Mesenchymal stem cell (in vitro differentiated cells and primary cell): ENCODE results near the gene WASL.

Experiments
- DNase-seq: peaks from one replicate; pipeline ENCODE4 v3.0.0-alpha.2; 2013
- H2AFZ ChIP-seq: one replicate; pipeline ENCODE4 v1.6.1; 2013; ENCODE audit warnings: low read depth, mild to moderate bottlenecking, control low read depth, inconsistent platforms, low read length, moderate library complexity
- H2AK5ac ChIP-seq: 2 replicates; pipeline ENCODE4 v1.6.1; 2013; ENCODE audit warnings: low read length, moderate library complexity, mild to moderate bottlenecking, inconsistent platforms; ENCODE audit not compliant: severe bottlenecking
- H2BK120ac ChIP-seq: one replicate; pipeline ENCODE4 v1.6.1; 2013; ENCODE audit warnings: low read depth, mild to moderate bottlenecking, inconsistent platforms, low read length, moderate library complexity
- H2BK12ac ChIP-seq, 2 experiments: one replicate each; pipeline ENCODE4 v1.6.1; 2013; ENCODE audit warnings: inconsistent platforms in 2 of 2, low read length in 2 of 2, mild to moderate bottlenecking in 2 of 2, moderate library complexity in 2 of 2, control low read depth in 1 of 2
- H2BK15ac ChIP-seq: one replicate; pipeline ENCODE4 v1.6.1; 2013; ENCODE audit warnings: mild to moderate bottlenecking, low read depth, inconsistent platforms; ENCODE audit not compliant: poor library complexity, severe bottlenecking
- H2BK5ac ChIP-seq: 2 replicates; pipeline ENCODE4 v1.6.1; 2013; ENCODE audit warnings: low read depth, mild to moderate bottlenecking, low read length, control low read depth, inconsistent platforms; ENCODE audit not compliant: poor library complexity, severe bottlenecking
- H3K14ac ChIP-seq, 2 experiments: one replicate each; pipeline ENCODE4 v1.6.1; 2013; ENCODE audit warnings: inconsistent platforms in 2 of 2, low read length in 2 of 2, control low read depth in 1 of 2, mild to moderate bottlenecking in 1 of 2, moderate library complexity in 1 of 2
- H3K18ac ChIP-seq, 2 experiments: one replicate each; pipeline ENCODE4 v1.6.1; 2013; ENCODE audit warnings: inconsistent platforms in 2 of 2, low read length in 2 of 2, control low read depth in 1 of 2, low read depth in 1 of 2, mild to moderate bottlenecking in 1 of 2
- H3K23ac ChIP-seq, 2 experiments: one replicate each; pipeline ENCODE4 v1.6.1; 2013; ENCODE audit warnings: inconsistent platforms in 2 of 2, low read length in 2 of 2, mild to moderate bottlenecking in 2 of 2, moderate library complexity in 2 of 2, control low read depth in 1 of 2
- H3K27ac ChIP-seq: 2 replicates; pipeline ENCODE4 v1.5.1; 2013; ENCODE audit warnings: mild to moderate bottlenecking, moderate library complexity, low read length, control low read depth, inconsistent platforms; ENCODE audit not compliant: poor library complexity, severe bottlenecking
- H3K27me3 ChIP-seq, 2 experiments: 2 replicates each; pipeline versions ENCODE4 v1.6.1 to v1.7.0; 2013; ENCODE audit warnings: low read length in 2 of 2, mild to moderate bottlenecking in 2 of 2, moderate library complexity in 2 of 2, control low read depth in 1 of 2, inconsistent platforms in 1 of 2; ENCODE audit not compliant: control insufficient read depth in 1 of 2, insufficient read depth in 1 of 2
- H3K36me3 ChIP-seq, 2 experiments: 2 replicates each; pipeline versions ENCODE4 v1.6.1 to v1.7.0; 2013; ENCODE audit warnings: low read length in 2 of 2, control low read depth in 1 of 2, inconsistent platforms in 1 of 2, low read depth in 1 of 2, mild to moderate bottlenecking in 1 of 2; ENCODE audit not compliant: insufficient read depth in 2 of 2, control insufficient read depth in 1 of 2
- H3K4ac ChIP-seq, 2 experiments: one replicate each; pipeline ENCODE4 v1.6.1; 2013; ENCODE audit warnings: inconsistent platforms in 2 of 2, low read length in 2 of 2, mild to moderate bottlenecking in 2 of 2, moderate library complexity in 2 of 2, control low read depth in 1 of 2, low read depth in 1 of 2
- H3K4me1 ChIP-seq: 2 replicates; pipeline ENCODE4 v1.6.1; 2013; ENCODE audit warnings: low read depth, low read length, control low read depth; ENCODE audit not compliant: control insufficient read depth, insufficient read depth
- H3K4me2 ChIP-seq: 2 replicates; pipeline ENCODE4 v1.6.1; 2013; ENCODE audit warnings: low read length, mild to moderate bottlenecking, inconsistent platforms; ENCODE audit not compliant: poor library complexity, severe bottlenecking
- H3K4me3 ChIP-seq, 2 experiments: 2 replicates each; pipeline versions ENCODE4 v1.5.1 to v1.7.0; 2013; ENCODE audit warnings: low read length in 2 of 2, mild to moderate bottlenecking in 2 of 2, control low read depth in 1 of 2, low read depth in 1 of 2; ENCODE audit not compliant: insufficient read depth in 1 of 2
- H3K79me1 ChIP-seq: replicated peaks from 2 replicates; pipeline ENCODE4 v1.6.1; 2013; ENCODE audit warnings: mild to moderate bottlenecking, control low read depth, low read length, inconsistent platforms; ENCODE audit not compliant: poor library complexity, severe bottlenecking
- H3K9ac ChIP-seq: 2 replicates; pipeline ENCODE4 v1.7.0; 2013; ENCODE audit warnings: mild to moderate bottlenecking, low read length, moderate library complexity
- H3K9me3 ChIP-seq: 2 replicates; pipeline ENCODE4 v1.7.0; 2013; ENCODE audit warnings: mild to moderate bottlenecking, low read length; ENCODE audit not compliant: control insufficient read depth
- H4K8ac ChIP-seq: one replicate; pipeline ENCODE4 v1.6.1; 2013; ENCODE audit warnings: inconsistent platforms, mild to moderate bottlenecking, low read length, moderate library complexity
- H4K91ac ChIP-seq: one replicate; pipeline ENCODE4 v1.6.1; 2013; ENCODE audit warnings: mild to moderate bottlenecking, low read length, inconsistent platforms
- WGBS: methylation state at CpG from one replicate; pipeline ENCODE4 v1.1.7; 2013; ENCODE audit warnings: mixed read lengths; 5-methylcytosine and 5-hydroxymethylcytosine counted together

Gene WASL

GRCh38 chr7:123761729-123762128 lies 12.9 kb upstream of the WASL start:
- H2AFZ ChIP-seq, result no peak overlapping the region
- H2BK120ac ChIP-seq, result no peak overlapping the region
- H2AK5ac ChIP-seq, result no peak overlapping the region
- no peaks in the 10 kb centered on the region for H3K36me3 ChIP-seq
- H3K9ac ChIP-seq, result no peak overlapping the region
- H2BK5ac ChIP-seq, result no peak overlapping the region
- no peak overlapping the region for H2BK12ac ChIP-seq
- H4K91ac ChIP-seq, result no peak overlapping the region
- no peak overlapping the region for H3K4me3 ChIP-seq
- H2BK15ac ChIP-seq, result no peak overlapping the region
- no peak overlapping the region for H3K27ac ChIP-seq
- H3K27me3 ChIP-seq, result no peaks in the 10 kb centered on the region
- no peak for DNase-seq
- H4K8ac ChIP-seq, result no peak overlapping the region
- H3K4ac ChIP-seq, result no peak overlapping the region
- WGBS, result 75% methylated on average over 3 of the region's 3 CpGs
- no peaks in the 10 kb centered on the region for H3K79me1 ChIP-seq
- no peak overlapping the region for H3K18ac ChIP-seq
- H3K9me3 ChIP-seq, result no peaks in the 10 kb centered on the region
- no peaks in the 10 kb centered on the region for H3K4me1 ChIP-seq
- no peak overlapping the region for H3K14ac ChIP-seq
- H3K4me2 ChIP-seq, result no peak overlapping the region
- no peak overlapping the region for H3K23ac ChIP-seq

- no peak overlapping the region for H2BK5ac ChIP-seq
- H4K91ac ChIP-seq, result no peak overlapping the region
- H3K18ac ChIP-seq, result no peak overlapping the region
- H2BK120ac ChIP-seq, result no peak overlapping the region
- H2AFZ ChIP-seq, result no peak overlapping the region
- H3K27ac ChIP-seq, result no peak overlapping the region
- no peaks in the 10 kb centered on the region for H3K27me3 ChIP-seq
- H4K8ac ChIP-seq, result no peak overlapping the region
- H3K4me2 ChIP-seq, result no peak overlapping the region
- H3K36me3 ChIP-seq, result no peaks in the 10 kb centered on the region
- H3K79me1 ChIP-seq, result no peaks in the 10 kb centered on the region
- no peak for DNase-seq
- 46% methylated on average over 1 of the region's 1 CpG for WGBS
- no peaks in the 10 kb centered on the region for H3K9me3 ChIP-seq
- H3K4me3 ChIP-seq, result no peak overlapping the region
- H3K9ac ChIP-seq, result no peak overlapping the region
- H3K4ac ChIP-seq, result no peak overlapping the region
- no peaks in the 10 kb centered on the region for H3K4me1 ChIP-seq
- H2BK12ac ChIP-seq, result no peak overlapping the region
- no peak overlapping the region for H3K14ac ChIP-seq
- no peak overlapping the region for H2AK5ac ChIP-seq
- no peak overlapping the region for H2BK15ac ChIP-seq
- no peak overlapping the region for H3K23ac ChIP-seq
These were observed 8.3 kb upstream of the WASL start for GRCh38 chr7:123757095-123757494.

GRCh38 chr7:123755338-123755737 lies 6.5 kb upstream of the WASL start:
- Histone ChIP-seq H3K27ac (no peak overlapping the region), H3K79me1 (no peaks in the 10 kb centered on the region), H3K9ac (no peak overlapping the region), H3K9me3 (no peaks in the 10 kb centered on the region), H4K8ac (no peak overlapping the region), H2BK120ac (no peak overlapping the region), H3K18ac (no peak overlapping the region), H2AK5ac (no peak overlapping the region), H3K23ac (no peak overlapping the region), H3K14ac (no peak overlapping the region), H3K4me3 (no peak overlapping the region), H2BK5ac (no peak overlapping the region), H2BK15ac (no peak overlapping the region), H4K91ac (no peak overlapping the region), H3K27me3 (no peaks in the 10 kb centered on the region), H2AFZ (no peak overlapping the region), H2BK12ac (no peak overlapping the region), H3K4me1 (no peaks in the 10 kb centered on the region), H3K4me2 (no peak overlapping the region), H3K4ac (no peak overlapping the region), H3K36me3 (no peaks in the 10 kb centered on the region)
- WGBS, result no CpG with 5 or more reads among the region's 1 CpG
- DNase-seq, result no peak

- H2BK15ac ChIP-seq, result no peak overlapping the region
- H3K27ac ChIP-seq, result no peak overlapping the region
- H2BK12ac ChIP-seq, result no peak overlapping the region
- no peak overlapping the region for H3K23ac ChIP-seq
- no peak overlapping the region for H3K4ac ChIP-seq
- no peak overlapping the region for H2AFZ ChIP-seq
- no peaks in the 10 kb centered on the region for H3K36me3 ChIP-seq
- no peak overlapping the region for H3K14ac ChIP-seq
- no peaks in the 10 kb centered on the region for H3K9me3 ChIP-seq
- H3K4me1 ChIP-seq, result no peaks in the 10 kb centered on the region
- no peak overlapping the region for H2AK5ac ChIP-seq
- no peak overlapping the region for H2BK120ac ChIP-seq
- no peak overlapping the region for H2BK5ac ChIP-seq
- no peak overlapping the region for H3K4me3 ChIP-seq
- no peak overlapping the region for H3K4me2 ChIP-seq
- no peaks in the 10 kb centered on the region for H3K27me3 ChIP-seq
- no peak overlapping the region for H3K9ac ChIP-seq
- H3K18ac ChIP-seq, result no peak overlapping the region
- WGBS, result 97% methylated on average over 2 of the region's 3 CpGs
- H4K8ac ChIP-seq, result no peak overlapping the region
- no peaks in the 10 kb centered on the region for H3K79me1 ChIP-seq
- no peak for DNase-seq
- no peak overlapping the region for H4K91ac ChIP-seq
These were observed 5.6 kb upstream of the WASL start for GRCh38 chr7:123754271-123754871.
